Measurements from ENCODE around the gene EFNA5. TPM values are rescaled to one million over a fixed set of nuclear protein-coding genes. Genes with fewer than 3 reads are reported as not detected.
A peak's percentile ranks its signal among the peaks of the same experiment; 100 is the strongest.

EFNA5 gene
- total RNA-seq, 1 experiment from 2014 or later: 12.0 TPM

DNA sequence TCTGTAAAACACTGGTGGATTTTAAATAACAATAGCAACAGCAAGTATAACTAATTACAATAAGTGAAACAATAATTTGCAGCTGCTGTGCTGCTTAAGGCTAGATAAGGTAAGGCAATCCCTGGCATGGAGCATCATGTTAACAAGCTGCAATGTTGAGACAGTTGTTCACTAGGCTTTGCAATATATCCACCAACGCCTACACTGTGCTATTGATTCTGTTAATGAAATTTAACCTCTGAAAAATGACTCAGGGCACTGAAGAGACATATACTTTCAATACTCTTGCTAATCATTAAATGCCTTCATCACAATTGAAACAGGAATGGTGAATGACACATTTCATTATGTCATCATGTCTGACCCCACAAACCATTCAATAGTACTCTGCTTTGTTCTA lies 255.0 kb downstream of the EFNA5 start:
- DNase-seq (ENCODE audit: low read depth): no peak
- in situ Hi-C loops (cut with HindIII; ENCODE audit: low pct_unique_long_range_greater_than_20kb, low sequenced_read_pairs): no loop called here

DNA sequence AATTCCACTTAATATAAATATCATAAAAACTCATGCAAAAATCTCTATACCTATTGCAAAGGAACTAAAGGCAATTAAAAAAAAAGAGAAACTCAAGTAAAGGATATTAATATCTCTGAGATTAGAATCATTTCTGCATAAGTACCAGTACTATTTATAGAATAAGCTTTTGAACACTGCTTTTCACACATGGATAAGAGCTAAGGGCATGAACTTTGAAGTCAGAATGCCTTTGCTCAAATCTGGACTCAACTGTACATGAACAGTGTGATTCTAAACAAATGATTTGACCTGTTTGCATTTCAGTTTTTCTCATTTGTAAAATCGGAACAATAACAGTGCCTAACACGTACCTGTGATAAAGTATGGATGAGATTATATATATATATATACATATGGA lies 255.9 kb downstream of the EFNA5 start:
- in situ Hi-C loops (cut with HindIII; ENCODE audit: low pct_unique_long_range_greater_than_20kb, low sequenced_read_pairs): no loop called here
- no peak for DNase-seq (ENCODE audit: low read depth)

DNA sequence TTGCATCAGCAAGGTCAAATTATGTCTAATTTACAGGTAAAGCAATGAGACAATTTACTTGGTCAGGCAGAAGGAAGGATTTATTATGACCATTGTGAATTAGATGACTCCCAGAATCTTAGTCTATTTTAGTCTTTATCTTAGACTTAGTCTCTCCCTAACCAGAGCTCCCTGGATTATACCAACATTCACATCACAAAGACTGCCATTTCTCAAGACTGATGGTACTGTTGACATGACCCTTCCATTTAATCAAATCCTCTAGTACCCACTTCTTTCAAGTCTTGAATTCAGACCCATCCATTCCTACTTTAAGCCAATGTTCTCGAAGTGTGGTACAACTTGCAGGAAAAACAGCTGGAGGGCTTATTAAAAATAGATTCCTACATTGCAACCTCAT lies 257.0 kb downstream of the EFNA5 start:
- no peak for DNase-seq (ENCODE audit: low read depth)
- in situ Hi-C loops (cut with HindIII; ENCODE audit: low pct_unique_long_range_greater_than_20kb, low sequenced_read_pairs): no loop called here

DNA sequence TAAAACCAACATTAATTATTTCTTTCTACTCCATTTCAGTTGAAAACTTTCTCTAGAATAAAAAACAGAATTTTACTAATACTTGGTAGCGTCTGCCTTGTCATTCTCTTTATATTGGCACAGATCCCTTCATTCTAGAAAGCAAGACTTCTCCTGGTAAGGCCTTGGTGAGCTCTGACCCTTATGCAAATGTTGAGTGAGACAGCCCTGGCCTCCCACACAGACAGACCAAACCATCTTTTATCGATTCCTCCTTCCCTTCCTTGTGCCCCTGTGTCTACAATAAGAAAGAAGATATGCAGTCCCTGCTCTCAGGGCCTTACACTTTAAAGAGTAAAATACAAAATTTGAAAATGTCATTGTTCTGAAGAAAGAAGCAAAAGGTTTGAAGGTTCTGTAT lies 262.2 kb downstream of the EFNA5 start:
- in situ Hi-C loops (cut with HindIII; ENCODE audit: low pct_unique_long_range_greater_than_20kb, low sequenced_read_pairs): no loop called here
- no peak for DNase-seq (ENCODE audit: low read depth)

DNA sequence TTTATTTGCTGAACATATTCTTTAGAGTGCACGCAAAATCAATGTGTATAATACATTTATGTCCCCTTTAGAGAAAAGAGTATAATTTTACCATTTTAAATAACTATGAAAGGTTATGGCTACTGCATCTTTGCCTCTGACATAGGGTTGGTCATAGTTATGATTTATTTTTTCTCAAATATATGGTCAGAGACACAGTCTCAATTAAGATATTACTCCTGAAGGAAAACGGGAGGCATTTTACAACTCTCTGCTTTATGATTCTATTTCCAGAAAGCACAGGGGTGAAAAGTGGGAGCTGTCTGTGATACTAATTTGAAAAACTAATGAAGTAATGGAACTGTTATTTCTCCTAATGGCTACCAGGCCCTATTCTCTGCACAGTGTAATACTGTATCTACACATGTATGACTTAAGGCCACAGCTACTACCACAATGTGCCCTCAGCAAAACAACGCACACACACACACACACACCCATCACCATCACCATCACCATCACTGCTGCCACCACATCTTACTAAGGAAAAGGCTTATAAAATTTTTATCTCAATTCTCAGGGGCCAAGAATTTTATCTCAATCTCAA lies 262.9 kb downstream of the EFNA5 start:
- in situ Hi-C loops (cut with HindIII; ENCODE audit: low pct_unique_long_range_greater_than_20kb, low sequenced_read_pairs): no loop called here
- DNase-seq (ENCODE audit: low read depth): no peak

DNA sequence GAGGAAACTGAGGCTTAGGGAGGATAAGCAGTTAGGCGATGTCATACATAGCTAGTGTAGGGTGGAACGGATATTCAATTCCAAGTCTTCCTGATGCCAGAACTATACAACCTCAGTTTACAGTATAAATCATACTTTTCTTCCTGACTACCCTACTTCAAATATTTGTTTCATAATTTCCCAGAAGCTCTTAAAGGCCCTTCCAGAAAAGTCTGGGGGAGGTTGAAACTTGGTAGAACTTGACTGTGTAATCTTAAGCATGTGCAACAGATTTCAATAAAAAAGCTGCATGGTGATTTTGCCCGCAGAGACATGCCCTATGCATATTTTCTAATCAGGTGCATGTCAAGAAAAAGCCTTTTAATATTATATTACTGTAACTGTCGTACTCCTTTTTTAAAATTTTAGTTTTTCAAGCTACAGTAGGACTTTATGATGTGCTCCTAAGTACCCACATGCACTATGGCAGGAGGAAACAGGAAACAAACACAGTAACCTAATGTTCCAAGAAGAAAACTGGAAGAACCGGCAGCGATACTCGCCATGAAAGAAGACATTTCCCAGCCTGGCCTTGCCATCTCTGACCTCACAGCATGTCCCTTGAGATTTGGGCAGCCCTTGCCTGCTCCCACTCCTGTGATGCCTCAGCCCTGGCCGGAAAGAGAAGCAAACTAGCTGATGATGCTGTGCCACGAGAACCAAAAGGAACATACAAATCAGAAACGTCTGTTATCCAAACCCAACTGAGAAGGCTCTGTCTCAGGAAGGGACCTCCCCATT lies 266.0 kb downstream of the EFNA5 start:
- DNase-seq (ENCODE audit: low read depth): no peak
- in situ Hi-C loops (cut with HindIII; ENCODE audit: low pct_unique_long_range_greater_than_20kb, low sequenced_read_pairs): no loop called here

DNA sequence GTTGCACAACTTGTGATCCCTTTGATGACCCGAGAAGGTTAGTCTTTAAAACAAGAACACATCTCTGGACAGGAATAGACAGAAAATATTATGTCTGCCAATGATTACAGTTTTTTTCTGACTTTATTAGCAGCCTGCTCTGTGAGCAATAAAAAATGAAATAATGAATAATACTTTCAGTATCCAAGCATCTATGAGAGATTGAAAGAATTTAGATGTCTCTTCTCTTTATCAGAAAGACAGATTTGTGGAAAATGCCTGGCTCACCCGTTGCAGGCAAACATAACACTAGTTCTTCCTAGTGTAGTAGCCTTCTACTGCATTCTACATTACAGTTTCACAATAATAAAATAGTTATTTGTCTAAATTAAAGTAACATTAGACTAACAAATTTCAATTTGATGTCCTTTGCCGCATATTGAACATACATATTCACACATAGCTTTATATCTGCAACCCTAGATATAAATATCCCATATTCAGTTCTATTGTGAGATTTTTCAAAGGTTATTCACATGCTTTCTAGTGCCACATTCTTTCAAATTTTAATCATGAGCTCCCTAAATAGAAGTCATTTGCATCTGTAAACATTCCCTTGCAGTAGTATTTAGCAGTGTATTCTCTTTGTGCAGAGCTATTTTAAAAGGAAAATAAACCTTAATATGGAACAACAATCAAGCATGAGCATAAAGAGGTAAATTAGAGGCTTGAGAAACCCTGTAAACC lies 267.3 kb downstream of the EFNA5 start:
- DNase-seq (ENCODE audit: low read depth): no peak
- in situ Hi-C loops (cut with HindIII; ENCODE audit: low pct_unique_long_range_greater_than_20kb, low sequenced_read_pairs): no loop called here

DNA sequence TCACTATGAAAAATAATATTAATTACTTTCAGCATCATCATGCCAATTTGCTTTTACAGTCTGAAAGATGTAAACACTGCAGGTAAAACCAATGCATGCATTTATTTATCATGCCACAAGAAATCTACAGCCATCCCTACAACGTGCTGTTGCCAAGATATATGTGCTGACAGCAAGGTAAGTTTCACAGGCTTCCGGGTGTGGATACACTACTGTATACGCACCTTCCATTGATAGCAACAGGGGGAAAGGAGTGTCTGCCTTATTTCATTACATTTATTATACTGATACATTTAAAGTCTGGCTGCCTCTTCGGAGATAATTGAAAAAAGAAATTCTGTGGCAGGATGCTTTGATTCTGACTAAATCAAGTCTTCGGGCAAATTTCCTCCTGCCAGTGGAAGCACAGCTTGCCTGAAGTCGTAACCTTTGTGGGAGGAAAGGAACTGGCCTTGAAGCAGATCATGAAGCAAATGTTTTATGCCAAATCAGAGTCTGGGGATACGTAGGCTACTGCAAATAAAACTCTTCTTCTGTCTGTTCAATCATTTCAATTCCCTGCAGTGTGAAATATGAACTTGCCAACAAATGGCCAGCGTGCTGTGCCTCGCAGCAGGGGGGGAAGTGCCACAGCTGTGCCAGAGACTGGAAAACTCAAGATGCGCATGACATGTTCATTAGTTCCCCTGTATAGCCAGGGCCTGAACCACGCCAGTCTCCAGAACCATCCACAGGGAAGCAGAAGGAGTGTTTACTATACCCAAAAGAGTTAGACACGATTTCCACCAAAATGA lies 268.1 kb downstream of the EFNA5 start:
- DNase-seq (ENCODE audit: low read depth): no peak
- in situ Hi-C loops (cut with HindIII; ENCODE audit: low pct_unique_long_range_greater_than_20kb, low sequenced_read_pairs): no loop called here

DNA sequence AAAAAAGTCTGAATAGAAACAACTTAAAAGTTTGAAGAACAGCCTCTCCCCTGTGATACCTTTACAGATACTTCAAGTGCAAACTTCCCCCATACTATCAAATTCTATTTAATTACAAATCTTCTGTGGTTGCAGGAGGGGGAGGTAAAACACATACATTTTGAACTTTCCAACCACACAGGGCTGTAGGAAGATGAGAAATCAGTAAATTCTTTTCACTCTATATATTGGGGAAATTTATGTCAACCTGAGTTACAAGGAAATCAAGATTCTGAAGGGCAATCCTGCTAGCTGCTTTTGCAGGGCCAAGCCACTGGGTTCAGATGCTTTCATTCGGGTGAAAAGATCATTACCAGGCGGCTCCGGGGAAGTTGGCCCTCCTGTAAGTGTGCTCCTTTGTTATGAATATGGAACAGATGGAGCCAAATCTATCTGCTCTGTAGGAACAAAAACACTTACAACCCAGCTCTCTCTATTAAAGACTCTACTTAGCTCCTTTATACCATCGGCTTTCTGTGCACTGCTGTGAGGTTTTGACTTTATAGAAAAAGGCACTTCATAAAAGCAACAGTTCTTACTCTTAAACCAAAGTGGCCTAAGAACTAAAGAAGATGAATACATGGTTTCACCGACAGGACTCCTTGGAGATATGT lies 269.1 kb downstream of the EFNA5 start:
- in situ Hi-C loops (cut with HindIII; ENCODE audit: low pct_unique_long_range_greater_than_20kb, low sequenced_read_pairs): no loop called here
- no peak for DNase-seq (ENCODE audit: low read depth)

DNA sequence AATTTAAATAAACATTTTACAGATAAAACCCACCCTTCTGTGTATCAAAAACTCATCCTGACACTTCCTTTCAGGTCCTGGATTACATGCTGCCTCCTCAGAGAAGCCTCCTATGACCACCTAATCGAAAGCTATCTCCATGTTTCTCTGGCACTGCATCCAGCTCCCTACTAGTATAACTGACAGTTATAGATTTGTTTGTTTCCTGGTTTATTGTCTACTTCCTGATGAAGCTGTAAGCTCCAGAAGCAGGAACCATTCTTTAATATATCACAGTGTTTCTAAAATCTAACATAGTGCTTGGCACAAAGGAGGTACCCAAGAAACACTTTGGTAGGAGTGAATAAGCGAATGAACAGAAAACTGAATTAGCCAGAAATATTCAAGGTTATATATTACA lies 270.4 kb downstream of the EFNA5 start:
- in situ Hi-C loops (cut with HindIII; ENCODE audit: low pct_unique_long_range_greater_than_20kb, low sequenced_read_pairs): no loop called here
- DNase-seq (ENCODE audit: low read depth): no peak

DNA sequence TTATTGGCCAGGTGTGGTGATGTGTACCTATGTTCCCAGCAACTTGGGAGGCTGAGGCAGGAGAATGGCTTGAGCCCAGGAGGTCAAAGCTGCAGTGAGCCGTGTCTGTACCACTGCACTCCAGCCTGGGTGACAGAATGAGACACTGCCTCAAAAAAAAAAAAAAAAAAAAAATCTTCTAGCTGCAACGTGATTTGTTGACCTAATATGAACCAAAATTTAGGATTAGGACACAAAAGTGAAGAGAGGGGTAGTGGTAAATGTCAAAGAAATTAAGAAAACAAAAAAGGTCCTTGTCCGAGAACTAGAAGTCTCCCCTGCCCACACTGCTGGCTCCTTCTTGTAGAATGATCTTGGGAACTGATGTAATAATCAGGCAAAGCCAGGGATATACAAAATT lies 272.0 kb downstream of the EFNA5 start:
- no peak for DNase-seq (ENCODE audit: low read depth)
- in situ Hi-C loops (cut with HindIII; ENCODE audit: low pct_unique_long_range_greater_than_20kb, low sequenced_read_pairs): no loop called here

DNA sequence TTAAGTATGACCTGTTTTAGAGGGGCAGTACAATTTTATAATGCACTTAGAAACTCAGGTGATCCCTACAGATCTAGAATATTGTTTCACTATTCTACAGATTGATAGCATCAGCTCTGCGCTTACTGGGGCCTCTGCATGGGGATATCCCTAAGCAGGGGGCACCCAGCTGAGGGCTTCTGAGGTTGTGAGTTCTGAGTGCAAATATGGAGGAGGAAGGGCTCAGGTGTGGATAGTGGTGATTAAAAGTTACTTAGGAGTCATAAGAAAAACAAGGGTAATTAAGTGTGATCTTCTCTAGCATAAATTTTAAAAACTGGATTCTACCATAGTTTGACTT lies 274.4 kb downstream of the EFNA5 start:
- DNase-seq (ENCODE audit: low read depth): no peak
- in situ Hi-C loops (cut with HindIII; ENCODE audit: low pct_unique_long_range_greater_than_20kb, low sequenced_read_pairs): no loop called here

DNA sequence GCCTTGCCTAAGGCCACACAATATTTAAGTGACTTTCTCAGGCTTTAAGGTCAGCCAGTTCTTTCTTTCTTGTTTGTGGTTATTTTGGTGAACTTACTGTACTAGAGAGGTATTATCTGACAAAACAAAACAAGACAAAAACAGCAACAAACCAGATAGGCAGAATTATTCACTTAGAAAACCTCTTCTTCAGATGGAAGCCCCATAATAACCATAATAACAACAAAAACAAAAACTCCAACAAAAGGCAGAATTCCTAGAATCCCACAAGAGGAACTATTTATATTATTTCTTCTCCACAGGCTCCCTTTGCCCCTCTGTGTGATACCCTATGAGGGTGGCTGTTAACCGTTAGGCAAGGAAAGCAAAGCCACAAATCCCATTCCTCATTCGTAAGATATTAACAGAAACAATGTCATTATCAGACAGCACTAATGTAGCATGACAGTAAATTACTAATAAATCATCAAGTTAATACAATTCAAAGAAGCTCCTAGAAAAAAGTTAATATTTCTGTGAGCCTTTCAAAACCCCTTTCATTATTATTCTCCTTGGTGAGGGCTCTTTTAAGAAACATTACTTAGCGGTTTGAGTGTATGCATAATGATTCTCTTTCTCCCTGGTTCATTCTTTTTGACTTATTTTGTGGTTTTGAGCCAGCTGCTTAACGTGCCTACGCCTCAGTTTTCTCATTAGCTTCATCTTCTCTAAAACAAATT lies 274.9 kb downstream of the EFNA5 start:
- DNase-seq (ENCODE audit: low read depth): peak; percentile 94
- in situ Hi-C loops (cut with HindIII; ENCODE audit: low pct_unique_long_range_greater_than_20kb, low sequenced_read_pairs): no loop called here

DNA sequence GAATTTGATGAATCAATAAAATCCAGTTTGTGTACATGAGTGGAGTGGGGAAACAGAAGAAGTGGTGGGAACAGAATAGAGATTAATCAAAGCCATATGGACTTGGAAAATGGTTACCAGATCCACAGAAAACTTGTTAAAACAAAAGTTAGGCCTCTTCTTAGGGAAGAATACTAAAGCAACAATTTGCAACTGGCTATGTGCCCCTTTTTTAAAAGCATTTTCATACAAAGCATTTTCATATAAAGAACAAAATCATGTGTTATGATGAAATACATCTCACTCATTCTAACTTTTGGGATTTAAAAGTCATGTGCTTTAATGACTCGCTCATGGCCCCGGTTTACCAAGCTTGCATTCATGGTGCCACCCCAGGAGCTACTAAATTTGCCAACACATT lies 276.9 kb downstream of the EFNA5 start:
- in situ Hi-C loops (cut with HindIII; ENCODE audit: low pct_unique_long_range_greater_than_20kb, low sequenced_read_pairs): no loop called here
- no peak for DNase-seq (ENCODE audit: low read depth)

DNA sequence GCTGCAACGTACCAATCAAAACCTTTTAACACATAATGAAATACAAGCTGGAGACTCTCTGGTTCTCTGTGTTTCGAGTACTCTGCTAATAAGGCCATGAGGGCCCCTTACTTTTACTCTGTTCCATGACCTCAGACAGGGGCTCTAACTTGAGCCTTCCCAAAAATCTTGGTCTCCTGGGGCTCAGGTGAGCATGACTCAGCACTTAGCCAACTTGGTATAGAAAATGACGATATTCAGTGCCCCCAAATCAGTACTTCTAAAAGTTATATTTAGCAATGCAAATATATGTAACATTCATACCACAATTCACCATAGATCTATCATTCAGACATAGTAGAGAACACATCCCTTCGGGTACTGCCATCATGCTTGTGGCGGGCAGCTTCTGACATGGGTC lies 278.9 kb downstream of the EFNA5 start:
- in situ Hi-C loops (cut with HindIII; ENCODE audit: low pct_unique_long_range_greater_than_20kb, low sequenced_read_pairs): no loop called here
- DNase-seq (ENCODE audit: low read depth): no peak

DNA sequence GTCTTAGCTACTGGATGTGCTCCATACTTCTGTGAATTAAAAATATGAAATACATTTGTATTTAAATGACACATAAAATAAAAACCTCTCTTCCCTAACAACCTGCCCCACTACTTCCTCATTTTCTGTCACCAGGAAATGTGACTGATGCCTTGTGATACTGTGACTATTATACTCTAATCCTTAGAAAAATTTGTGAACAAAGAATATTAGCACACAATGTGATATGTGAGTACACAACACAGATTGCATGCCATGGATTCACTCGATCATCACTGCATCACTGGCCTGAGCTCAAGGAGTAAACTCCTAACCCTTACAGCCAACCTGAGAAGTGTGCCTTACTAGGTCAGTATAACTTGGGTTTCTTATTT lies 281.0 kb downstream of the EFNA5 start:
- no peak for DNase-seq (ENCODE audit: low read depth)
- in situ Hi-C loops (cut with HindIII; ENCODE audit: low pct_unique_long_range_greater_than_20kb, low sequenced_read_pairs): no loop called here

DNA sequence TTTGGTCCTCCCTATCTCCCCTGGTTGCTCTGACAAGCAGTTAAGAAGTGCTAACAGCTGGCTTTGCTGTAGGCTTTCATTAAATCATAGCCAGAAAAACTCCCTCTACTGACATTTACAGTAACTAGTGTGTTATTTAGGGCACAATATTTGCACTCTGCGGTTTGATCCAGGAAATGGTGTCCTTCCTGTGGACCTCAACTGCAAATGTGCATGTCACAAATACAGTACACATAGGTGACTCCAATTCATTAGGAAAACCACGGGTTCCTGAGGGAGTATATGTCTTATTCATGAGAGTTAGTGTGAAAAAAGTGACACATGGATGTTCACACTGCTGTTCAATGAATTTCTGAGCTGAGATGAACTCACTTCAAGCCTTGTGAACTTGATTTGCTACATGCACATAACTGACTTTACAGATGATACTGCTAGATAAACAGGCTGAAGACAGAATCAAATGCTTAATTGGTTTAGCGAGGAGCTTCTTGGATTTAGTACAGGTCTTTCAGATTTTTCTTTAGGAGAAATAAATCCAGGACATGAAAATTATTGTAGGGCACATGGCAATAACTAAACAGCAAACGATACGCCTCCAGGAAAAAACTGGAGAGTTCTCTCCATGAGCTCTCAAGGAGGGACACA lies 281.5 kb downstream of the EFNA5 start:
- DNase-seq (ENCODE audit: low read depth): peak; percentile 81
- in situ Hi-C loops (cut with HindIII; ENCODE audit: low pct_unique_long_range_greater_than_20kb, low sequenced_read_pairs): no loop called here
